Activated T-helper 17 cell treated with anti-CD3 and anti-CD28 coated beads, Interleukin-2, amount 50 U/mL, for 72 hours (primary cell): ENCODE measurements around the gene SUPT3H. TPM values are rescaled to one million over a fixed set of nuclear protein-coding genes. Genes with fewer than 3 reads are reported as not detected.
"Not testable (repeated sequence)": the region's sequence is repeated elsewhere in the genome, so short reads cannot be mapped to it uniquely, and the experiment has no call there.

Experiments
- ATAC-seq: fragments of 150-1000 bp; cut with Tn5 transposase; replicated peaks from 2 replicates; pipeline ENCODE4 v1.10.0; 2021; ENCODE audit warnings: mild to moderate bottlenecking, moderate library complexity
- H3K27ac Mint-ChIP-seq: one replicate; pipeline ENCODE4 v1.8.0; 2022; ENCODE audit warnings: mixed read lengths
- H3K27me3 Mint-ChIP-seq: one replicate; pipeline ENCODE4 v1.8.0; 2022; ENCODE audit warnings: mixed read lengths
- H3K36me3 Mint-ChIP-seq: one replicate; pipeline ENCODE4 v1.8.0; 2022; ENCODE audit warnings: low read depth, mild to moderate bottlenecking, mixed read lengths
- H3K4me1 Mint-ChIP-seq: one replicate; pipeline ENCODE4 v1.8.0; 2022; ENCODE audit warnings: mixed read lengths
- H3K4me3 Mint-ChIP-seq: one replicate; pipeline ENCODE4 v1.8.0; 2022; ENCODE audit warnings: mild to moderate bottlenecking, mixed read lengths
- H3K9me3 Mint-ChIP-seq: one replicate; pipeline ENCODE4 v1.8.0; 2022; ENCODE audit warnings: mixed read lengths
- total RNA-seq, 2 donors: library from RNA; stranded (reverse); gene quantifications; one replicate each; pipeline ENCODE4 v1.2.3, GENCODE V29; 2022

Gene SUPT3H
- total RNA-seq, 2 donors from 2014 or later: 12.1 to 20.0 TPM

GRCh38 chr6:45323656-45324224 is 54.0 kb downstream of the SUPT3H start:
- Mint-ChIP-seq H3K4me1 (peaks cover 12% of the 10 kb centered on the region), H3K27me3 (no peaks in the 10 kb centered on the region), H3K4me3 (peak overlapping the region; percentile 36), H3K36me3 (no peaks in the 10 kb centered on the region), H3K27ac (peak overlapping the region; percentile 9), H3K9me3 (no peaks in the 10 kb centered on the region)
- ATAC-seq: no peak

GRCh38 chr6:45320349-45320748 is 57.4 kb downstream of the SUPT3H start:
- ATAC-seq: no peak
- no peaks in the 10 kb centered on the region for H3K36me3 Mint-ChIP-seq
- no peak overlapping the region for H3K4me3 Mint-ChIP-seq
- no peak overlapping the region for H3K27ac Mint-ChIP-seq
- H3K9me3 Mint-ChIP-seq: no peaks in the 10 kb centered on the region
- H3K4me1 Mint-ChIP-seq: peaks cover 12% of the 10 kb centered on the region
- no peaks in the 10 kb centered on the region for H3K27me3 Mint-ChIP-seq

- H3K27me3 Mint-ChIP-seq: no peaks in the 10 kb centered on the region
- no peaks in the 10 kb centered on the region for H3K36me3 Mint-ChIP-seq
- no peak for ATAC-seq
- H3K9me3 Mint-ChIP-seq: peaks cover 8% of the 10 kb centered on the region
- no peak overlapping the region for H3K4me3 Mint-ChIP-seq
- no peak overlapping the region for H3K27ac Mint-ChIP-seq
- peaks cover 33% of the 10 kb centered on the region for H3K4me1 Mint-ChIP-seq
Observed at GRCh38 chr6:45314146-45314545, 63.6 kb downstream of the SUPT3H start.

- peak; percentile 75 for ATAC-seq
- Mint-ChIP-seq H3K4me1 (peaks cover 41% of the 10 kb centered on the region), H3K4me3 (peak overlapping the region; percentile 68), H3K27me3 (no peaks in the 10 kb centered on the region), H3K36me3 (no peaks in the 10 kb centered on the region), H3K27ac (peak overlapping the region; percentile 92), H3K9me3 (peaks cover 8% of the 10 kb centered on the region)
Observed at GRCh38 chr6:45310118-45310788, 67.5 kb downstream of the SUPT3H start.

GRCh38 chr6:45305546-45305945 is 72.2 kb downstream of the SUPT3H start:
- Mint-ChIP-seq H3K27ac (no peak overlapping the region), H3K9me3 (peaks cover under 1% of the 10 kb centered on the region), H3K4me3 (no peak overlapping the region)

GRCh38 chr6:45302832-45303231 is 74.9 kb downstream of the SUPT3H start:
- H3K4me3 Mint-ChIP-seq: no peak overlapping the region
- ATAC-seq: no peak
- H3K9me3 Mint-ChIP-seq: no peaks in the 10 kb centered on the region
- H3K27ac Mint-ChIP-seq: no peak overlapping the region
- H3K27me3 Mint-ChIP-seq: no peaks in the 10 kb centered on the region
- no peaks in the 10 kb centered on the region for H3K36me3 Mint-ChIP-seq
- H3K4me1 Mint-ChIP-seq: peaks cover 8% of the 10 kb centered on the region

More at GRCh38 chr6:45305546-45305945, 72.2 kb downstream of the SUPT3H start:
- ATAC-seq: no peak
- Mint-ChIP-seq H3K4me1 (peaks cover 19% of the 10 kb centered on the region), H3K36me3 (no peaks in the 10 kb centered on the region), H3K27me3 (no peaks in the 10 kb centered on the region)

GRCh38 chr6:45301348-45302142 is 76.2 kb downstream of the SUPT3H start:
- Mint-ChIP-seq H3K4me3 (no peak overlapping the region), H3K27me3 (no peaks in the 10 kb centered on the region), H3K36me3 (no peaks in the 10 kb centered on the region), H3K4me1 (peaks cover 8% of the 10 kb centered on the region), H3K9me3 (no peaks in the 10 kb centered on the region), H3K27ac (no peak overlapping the region)
- no peak for ATAC-seq

- no peaks in the 10 kb centered on the region for H3K36me3 Mint-ChIP-seq
- H3K27me3 Mint-ChIP-seq: no peaks in the 10 kb centered on the region
- no peak overlapping the region for H3K27ac Mint-ChIP-seq
- H3K4me1 Mint-ChIP-seq: peaks cover 3% of the 10 kb centered on the region
- H3K4me3 Mint-ChIP-seq: no peak overlapping the region
- ATAC-seq: no peak
- no peaks in the 10 kb centered on the region for H3K9me3 Mint-ChIP-seq
Observed at GRCh38 chr6:45300736-45301135, 77.0 kb downstream of the SUPT3H start.

- Mint-ChIP-seq H3K27ac (no peak overlapping the region), H3K4me3 (no peak overlapping the region), H3K9me3 (no peaks in the 10 kb centered on the region), H3K4me1 (peaks cover 2% of the 10 kb centered on the region), H3K27me3 (no peaks in the 10 kb centered on the region), H3K36me3 (no peaks in the 10 kb centered on the region)
- no peak for ATAC-seq
Observed at GRCh38 chr6:45299096-45299581, 78.6 kb downstream of the SUPT3H start.

GRCh38 chr6:45297320-45297719 is 80.4 kb downstream of the SUPT3H start:
- Mint-ChIP-seq H3K4me1 (peaks cover 20% of the 10 kb centered on the region), H3K9me3 (no peaks in the 10 kb centered on the region), H3K36me3 (no peaks in the 10 kb centered on the region), H3K4me3 (no peak overlapping the region), H3K27me3 (no peaks in the 10 kb centered on the region), H3K27ac (no peak overlapping the region)
- no peak for ATAC-seq

- Mint-ChIP-seq H3K27ac (peak overlapping the region; percentile 65), H3K4me3 (peak overlapping the region; percentile 52)
Observed at GRCh38 chr6:45294065-45294701, 83.6 kb downstream of the SUPT3H start.

GRCh38 chr6:45293306-45293705 is 84.4 kb downstream of the SUPT3H start:
- Mint-ChIP-seq H3K27ac (peak overlapping the region; percentile 65), H3K4me3 (peak overlapping the region; percentile 52), H3K36me3 (no peaks in the 10 kb centered on the region), H3K9me3 (no peaks in the 10 kb centered on the region), H3K4me1 (peaks cover 26% of the 10 kb centered on the region), H3K27me3 (no peaks in the 10 kb centered on the region)
- ATAC-seq: peak; percentile 9

More at GRCh38 chr6:45294065-45294701, 83.6 kb downstream of the SUPT3H start:
- H3K36me3 Mint-ChIP-seq, H3K9me3 Mint-ChIP-seq, H3K27me3 Mint-ChIP-seq: not testable (repeated sequence)
- ATAC-seq: peak; percentile 34
- peaks cover 26% of the 10 kb centered on the region for H3K4me1 Mint-ChIP-seq

GRCh38 chr6:45289751-45290514 is 87.8 kb downstream of the SUPT3H start:
- Mint-ChIP-seq H3K9me3 (no peaks in the 10 kb centered on the region), H3K27ac (no peak overlapping the region), H3K4me3 (no peak overlapping the region), H3K27me3 (no peaks in the 10 kb centered on the region), H3K4me1 (peaks cover 26% of the 10 kb centered on the region), H3K36me3 (no peaks in the 10 kb centered on the region)
- ATAC-seq: no peak

GRCh38 chr6:45286707-45287106 is 91.0 kb downstream of the SUPT3H start:
- H3K27me3 Mint-ChIP-seq, H3K27ac Mint-ChIP-seq, H3K36me3 Mint-ChIP-seq, ATAC-seq, H3K4me3 Mint-ChIP-seq, H3K9me3 Mint-ChIP-seq, H3K4me1 Mint-ChIP-seq: not testable (repeated sequence)
